GM21825 (cell line): ENCODE data around the gene DDX28.

ENCODE experiments used
- ATAC-seq: cut with Tn5 transposase; IDR thresholded peaks from one replicate; pipeline ENCODE4 v1.9.1; 2021; ENCODE audit warnings: mild to moderate bottlenecking, moderate library complexity; ENCODE audit not compliant: unreplicated experiment

DDX28 gene, protein sequence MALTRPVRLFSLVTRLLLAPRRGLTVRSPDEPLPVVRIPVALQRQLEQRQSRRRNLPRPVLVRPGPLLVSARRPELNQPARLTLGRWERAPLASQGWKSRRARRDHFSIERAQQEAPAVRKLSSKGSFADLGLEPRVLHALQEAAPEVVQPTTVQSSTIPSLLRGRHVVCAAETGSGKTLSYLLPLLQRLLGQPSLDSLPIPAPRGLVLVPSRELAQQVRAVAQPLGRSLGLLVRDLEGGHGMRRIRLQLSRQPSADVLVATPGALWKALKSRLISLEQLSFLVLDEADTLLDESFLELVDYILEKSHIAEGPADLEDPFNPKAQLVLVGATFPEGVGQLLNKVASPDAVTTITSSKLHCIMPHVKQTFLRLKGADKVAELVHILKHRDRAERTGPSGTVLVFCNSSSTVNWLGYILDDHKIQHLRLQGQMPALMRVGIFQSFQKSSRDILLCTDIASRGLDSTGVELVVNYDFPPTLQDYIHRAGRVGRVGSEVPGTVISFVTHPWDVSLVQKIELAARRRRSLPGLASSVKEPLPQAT

GRCh38 chr16:68022728-68023537 lies at the start of gene DDX28, which contains the start of gene DUS2:
DDX28 (minus strand) TSS chr16:68023232; CDS start chr16:68023202, 30 bp downstream.
DUS2 (plus strand) TSS chr16:68023284; CDS start chr16:68038024, 14,740 bp downstream.
- ATAC-seq = peak; percentile 72

GRCh38 chr16:68072038-68072695 lies 49.1 kb upstream of the DDX28 start:
- no peak for ATAC-seq

DNA sequence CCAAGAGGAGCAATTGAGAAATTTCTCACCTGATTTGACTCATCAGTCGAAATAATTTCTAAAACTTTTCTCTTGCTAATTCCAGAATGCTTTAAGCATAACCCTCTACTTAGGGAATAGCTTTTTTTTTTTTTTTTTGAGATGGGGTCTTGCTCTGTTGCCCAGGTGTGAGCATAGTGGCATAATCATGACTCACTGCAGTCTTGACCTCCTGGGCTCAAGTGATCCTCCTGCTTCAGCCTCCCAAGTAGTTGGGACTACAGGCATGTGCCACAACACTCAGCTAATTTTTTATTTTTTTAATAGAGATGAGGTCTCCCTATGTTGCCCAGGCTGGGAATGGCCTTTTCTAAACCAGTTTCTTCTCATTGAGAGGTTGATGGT lies 48.5 kb upstream of the DDX28 start:
- no peak for ATAC-seq

GRCh38 chr16:68070806-68071517 lies 47.9 kb upstream of the DDX28 start:
- peak; percentile 31 for ATAC-seq

DNA sequence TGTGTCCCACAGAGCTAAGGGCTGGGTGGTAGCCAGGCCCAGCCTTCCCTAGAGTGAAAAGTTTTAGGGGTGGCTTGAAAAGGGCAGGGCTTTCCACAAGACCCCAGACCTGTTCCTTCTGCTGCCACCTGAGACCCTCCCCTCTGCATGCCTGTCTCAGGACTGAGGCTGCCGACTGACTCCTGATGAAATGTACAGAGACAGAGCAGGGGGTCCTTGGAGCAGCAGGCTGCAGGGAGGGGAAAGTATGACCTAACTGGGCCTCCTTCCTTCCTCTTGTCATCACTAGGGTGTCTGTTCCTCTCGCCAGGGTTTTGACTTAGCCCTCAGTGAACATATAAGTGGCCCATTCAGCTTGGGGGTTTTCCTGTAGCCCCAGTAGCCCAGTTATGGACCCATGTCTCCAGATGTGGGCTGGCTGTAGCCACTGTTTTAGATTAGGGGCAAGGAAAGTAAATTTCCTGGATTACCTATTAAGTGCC lies 47.3 kb upstream of the DDX28 start:
- peak; percentile 17 for ATAC-seq

DNA sequence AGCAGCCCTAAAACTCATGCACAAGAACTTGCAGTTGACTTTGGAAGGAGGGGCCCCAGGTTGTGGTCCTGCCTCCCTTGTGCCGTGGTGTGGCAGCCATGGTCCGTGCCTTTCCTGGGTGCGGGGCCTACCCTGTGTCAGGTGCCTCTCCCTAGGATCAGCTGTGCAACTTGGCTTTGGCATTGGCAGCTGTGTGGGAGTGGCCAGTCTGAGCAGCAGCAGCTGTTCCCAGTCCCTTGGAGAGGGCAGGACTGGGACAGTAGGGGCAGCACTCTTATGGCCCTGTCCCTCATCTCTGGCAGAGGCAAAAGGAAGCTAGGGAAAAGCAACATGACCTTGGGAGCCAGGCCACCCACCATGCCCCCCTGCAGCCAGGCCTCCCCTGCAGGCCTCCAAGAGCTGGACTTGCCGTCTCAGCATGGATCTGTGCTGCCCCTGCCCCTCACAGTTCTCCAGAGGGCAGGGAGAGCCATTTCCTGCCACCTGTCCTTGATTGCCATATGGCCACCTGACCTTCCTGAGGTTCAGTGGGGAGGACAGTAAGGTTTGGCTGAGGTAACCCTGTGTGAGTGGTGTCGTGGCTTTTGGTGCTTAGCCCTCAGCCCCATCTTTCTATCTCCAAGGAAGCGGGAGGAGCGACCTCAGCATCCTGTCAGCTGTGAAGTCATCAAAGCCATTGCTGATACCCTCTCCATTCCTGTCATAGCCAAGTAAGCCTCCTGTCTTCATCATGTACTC lies 46.6 kb upstream of the DDX28 start:
- no peak for ATAC-seq

DNA sequence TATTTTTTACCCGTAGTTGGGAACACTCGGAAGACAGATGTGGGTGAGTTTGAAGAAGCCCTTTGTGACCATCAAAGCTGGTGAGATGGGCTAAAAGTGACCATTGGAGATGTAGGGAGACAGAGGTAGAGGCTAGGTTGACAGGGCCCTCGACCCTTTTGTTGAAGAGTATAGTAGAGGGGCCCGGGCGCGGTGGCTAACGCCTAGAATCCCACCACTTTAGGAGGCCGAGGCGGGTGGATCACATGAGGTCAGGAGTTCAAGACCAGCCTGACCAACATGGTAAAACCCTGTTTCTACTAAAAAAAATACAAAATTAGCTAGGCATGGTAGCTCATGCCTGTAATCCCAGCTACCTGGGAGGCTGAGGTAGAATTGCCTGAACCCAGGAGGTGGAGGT lies 45.9 kb upstream of the DDX28 start:
- ATAC-seq = no peak

- no peak for ATAC-seq
Observed at GRCh38 chr16:68066763-68067162, 43.7 kb upstream of the DDX28 start.

GRCh38 chr16:68065716-68066305 lies 42.8 kb upstream of the DDX28 start:
- no peak for ATAC-seq

DNA sequence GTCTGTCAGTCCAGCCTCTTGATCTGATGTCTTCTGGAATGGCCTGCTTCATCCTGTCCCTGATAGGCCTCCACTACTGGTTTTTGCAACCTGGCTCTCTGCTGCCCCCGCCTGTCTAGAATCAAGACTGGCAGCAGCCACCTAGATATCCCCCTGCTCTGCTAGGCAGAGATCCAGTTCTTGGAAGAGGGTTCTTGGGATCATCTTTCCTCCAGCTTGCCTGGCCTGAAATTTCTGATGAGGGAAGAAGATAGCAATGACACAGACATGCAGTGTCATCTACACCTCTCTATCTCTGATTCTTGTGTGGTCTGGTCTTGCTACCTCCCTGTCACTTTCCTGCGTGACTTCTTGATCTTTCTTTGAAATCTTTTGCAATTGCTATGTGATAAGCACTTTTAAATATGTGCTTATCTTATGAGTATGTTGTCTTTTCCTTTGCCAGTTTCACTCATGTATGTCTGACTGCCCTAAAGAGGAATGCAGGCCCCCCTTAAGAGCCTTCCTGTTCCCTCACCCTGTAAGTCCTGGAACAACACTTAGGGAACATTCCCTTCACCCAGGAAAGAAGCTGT lies 41.8 kb upstream of the DDX28 start:
- ATAC-seq = no peak

- ATAC-seq = no peak
Observed at GRCh38 chr16:68062910-68063393, 39.9 kb upstream of the DDX28 start.

DNA sequence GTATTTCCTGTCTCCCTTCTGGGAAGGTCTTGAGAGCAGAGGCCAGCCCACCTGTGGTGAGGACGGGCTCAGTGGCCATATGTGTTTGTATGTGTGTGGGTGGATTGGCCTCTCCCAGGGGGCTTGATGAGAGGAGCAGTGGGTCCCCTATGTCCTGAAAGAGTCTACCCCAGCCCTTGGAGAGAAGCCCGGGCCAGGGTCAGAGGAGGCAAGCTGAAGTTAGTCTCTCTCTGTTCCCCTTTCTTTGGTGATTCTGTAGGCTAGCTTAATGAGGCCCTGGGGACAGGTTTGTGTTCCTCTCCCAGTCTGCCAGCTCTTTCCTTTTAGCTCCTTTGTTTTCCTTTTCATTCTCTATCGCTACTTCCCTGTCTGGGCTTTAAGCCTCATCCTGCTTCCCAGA lies 38.4 kb upstream of the DDX28 start:
- no peak for ATAC-seq

DNA sequence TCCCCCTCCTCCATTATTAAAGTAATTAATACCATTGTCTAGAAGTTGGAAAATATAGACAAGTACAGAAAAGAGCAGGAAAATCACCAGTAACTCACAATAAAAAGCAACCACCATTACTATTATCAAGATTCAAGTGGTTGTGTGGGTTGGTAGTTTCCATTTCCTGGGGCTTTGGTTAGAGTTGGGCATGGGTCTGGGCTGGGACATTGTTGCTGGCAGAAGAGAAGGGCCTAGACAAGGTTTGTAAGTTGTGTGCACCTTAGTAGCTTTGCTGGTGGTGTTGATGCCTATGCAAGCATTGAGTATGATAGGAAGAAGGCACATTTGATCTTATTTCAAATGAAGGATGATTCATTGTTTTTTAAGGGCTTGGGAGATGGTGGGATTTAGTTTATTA lies 36.8 kb upstream of the DDX28 start:
- no peak for ATAC-seq

DNA sequence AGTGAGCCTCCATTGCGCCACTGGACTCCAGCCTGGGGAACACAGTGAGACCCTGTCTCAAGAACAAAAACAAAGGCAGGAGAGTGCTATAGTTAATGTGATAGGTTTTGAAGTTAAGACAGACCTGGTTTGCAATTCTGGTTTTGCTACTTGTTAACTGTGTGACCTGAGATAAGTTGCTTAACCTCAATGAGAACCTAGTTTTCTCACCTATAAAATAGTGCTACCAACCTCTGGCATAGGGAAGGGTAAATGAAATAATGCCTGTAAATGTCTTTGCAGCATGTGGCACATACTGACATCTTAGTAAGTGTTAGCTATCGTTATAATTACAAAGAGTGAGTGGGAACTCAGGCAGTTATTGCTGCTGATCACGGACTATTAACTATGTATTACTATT lies 32.4 kb upstream of the DDX28 start:
- no peak for ATAC-seq

DNA sequence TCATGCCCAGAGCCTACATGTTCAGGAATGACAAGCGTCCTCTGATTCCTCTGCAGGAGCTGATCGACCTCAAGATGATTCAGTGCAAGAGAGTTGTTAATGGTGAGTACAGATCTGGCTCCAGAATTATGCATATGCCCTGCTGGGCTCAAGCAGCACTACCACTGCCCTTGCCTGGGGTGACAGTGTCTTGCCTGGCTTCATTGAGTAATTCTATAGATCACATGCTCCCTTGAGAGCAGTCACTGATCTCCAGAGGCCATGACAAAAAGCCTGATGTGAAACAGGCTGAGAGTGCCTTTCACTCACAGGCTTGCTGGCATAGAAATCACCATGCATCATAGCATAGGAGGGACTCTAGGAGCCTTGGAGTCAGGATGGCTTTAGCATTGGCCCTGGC lies 26.4 kb upstream of the DDX28 start:
- ATAC-seq = no peak

GRCh38 chr16:68047987-68048386 lies 25.0 kb upstream of the DDX28 start:
- no peak for ATAC-seq

DNA sequence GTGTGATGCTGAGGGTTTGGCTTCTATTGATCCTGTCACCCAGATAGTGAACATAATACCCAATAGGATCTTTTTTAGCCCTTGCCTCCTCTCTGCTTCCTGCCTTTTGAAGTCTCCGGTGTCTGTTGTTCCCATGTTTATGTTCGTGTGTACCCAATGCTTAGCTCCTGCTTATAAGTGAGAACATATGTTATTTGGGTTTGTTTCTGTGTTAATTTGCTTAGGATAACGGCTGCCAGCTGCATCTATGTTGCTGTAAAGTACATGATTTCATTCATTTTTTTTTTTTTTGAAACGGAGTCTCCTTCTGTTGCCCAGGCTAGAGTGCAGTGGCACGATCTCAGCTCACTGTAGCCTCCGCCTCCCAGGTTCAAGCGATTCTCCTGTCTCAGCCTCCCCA lies 23.1 kb upstream of the DDX28 start:
- ATAC-seq = no peak

DNA sequence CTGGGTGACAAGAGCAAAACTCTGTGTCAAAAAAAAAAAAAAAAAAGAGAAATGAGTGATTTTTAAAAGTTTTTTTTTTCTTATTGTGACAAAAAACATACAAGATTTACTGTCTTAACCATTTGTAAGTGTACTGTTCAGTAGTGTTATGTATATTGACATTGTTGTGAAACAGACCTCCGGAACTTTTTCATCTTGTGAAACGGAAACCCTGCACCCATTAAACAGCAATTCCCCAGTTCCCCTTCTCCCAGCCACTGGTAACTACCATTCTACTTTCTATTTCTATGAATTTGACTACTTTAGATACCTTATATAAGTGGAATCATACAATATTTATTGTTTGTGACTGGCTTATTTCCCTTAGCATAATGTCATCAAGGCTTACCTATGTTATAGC lies 18.8 kb upstream of the DDX28 start:
- ATAC-seq = no peak
